KBM-7 (cell line): ENCODE measurements around the gene PPP2R5E.
"Not testable (repeated sequence)": the region's sequence is repeated elsewhere in the genome, so short reads cannot be mapped to it uniquely, and the experiment has no call there.

Experiments
- DNase-seq: peaks from one replicate; pipeline ENCODE4 v3.0.0-alpha.2; 2015
- in situ Hi-C: fragments of 300-500 bp; cut with MboI; formaldehyde crosslinking; loops from 2 replicates; pipeline ENCODE4 v1.14.3; 2020; ENCODE audit warnings: low sequenced_read_pairs, low pct_unique_long_range_greater_than_20kb, mixed read lengths

Gene PPP2R5E

DNA sequence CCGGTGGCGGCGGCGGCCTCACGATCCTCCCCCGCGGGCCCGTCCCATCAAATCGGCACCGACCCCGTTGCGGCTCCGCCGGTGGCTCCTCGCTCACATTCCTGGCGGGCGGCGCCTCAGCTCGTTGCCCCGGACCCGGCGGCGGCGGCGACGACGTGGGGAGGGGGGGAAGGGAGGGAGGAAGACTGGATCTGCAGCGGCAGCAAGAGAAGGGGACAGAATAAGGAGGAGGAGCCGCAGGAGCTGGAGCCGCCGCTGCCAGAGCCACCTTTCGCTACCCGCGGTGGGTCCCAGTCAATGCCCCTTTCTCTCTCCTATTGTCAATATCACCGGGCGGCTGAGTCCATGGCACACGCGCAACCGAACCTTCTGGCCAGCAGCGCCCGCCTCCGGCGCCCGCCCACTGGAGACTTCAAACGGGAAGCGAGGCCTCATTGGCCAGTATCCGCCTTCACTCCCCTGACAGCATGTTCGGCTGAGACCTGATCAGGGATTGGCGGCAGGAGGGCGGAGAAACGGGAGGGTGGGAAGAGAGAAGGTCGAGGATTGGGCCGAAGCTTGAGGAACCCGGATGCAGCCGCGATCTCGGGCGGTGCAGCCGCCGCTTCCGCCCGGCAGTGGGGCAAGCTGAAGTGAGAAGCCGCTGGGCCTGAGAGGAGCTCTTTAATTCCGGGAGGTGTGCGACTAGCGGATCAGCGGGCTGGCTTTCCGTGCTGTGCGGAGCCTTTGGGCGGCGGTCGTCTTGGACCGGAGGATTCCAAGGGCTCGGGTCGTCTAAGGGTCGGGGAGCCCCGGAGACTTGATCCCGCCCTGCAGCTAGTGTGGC is at the start of gene PPP2R5E:
PPP2R5E (minus strand) TSS at position 378 of the 826 bp plus-strand sequence. CDS start 3,692 bp downstream, outside the sequence.
- in situ Hi-C loops, result no loop called here
- DNase-seq, result peak; percentile 99

DNA sequence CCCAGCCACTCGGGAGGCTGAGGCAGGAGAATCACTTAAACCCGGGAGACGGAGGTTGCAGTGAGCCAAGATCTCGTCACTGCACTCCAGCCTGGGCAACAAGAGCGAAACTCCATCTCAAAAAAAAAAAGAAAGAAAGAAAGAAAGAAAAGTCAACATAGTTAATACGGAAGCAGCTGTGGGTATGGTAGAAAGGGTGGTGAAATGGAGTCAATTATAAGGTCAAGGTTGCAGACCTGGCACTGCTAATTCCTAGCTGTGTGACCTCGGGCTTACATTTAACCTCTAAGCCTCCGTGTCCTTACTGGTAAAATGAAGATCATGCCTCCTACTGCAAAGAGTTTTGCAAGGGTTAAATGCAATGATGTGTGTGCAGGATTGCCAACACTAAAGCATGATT is 39.9 kb upstream of the PPP2R5E start:
- DNase-seq, in situ Hi-C loops: not testable (repeated sequence)

- no peak for DNase-seq
- in situ Hi-C loops, result no loop called here
Measured at GRCh38 chr14:63581491-63581890, 38.3 kb upstream of the PPP2R5E start.

DNA sequence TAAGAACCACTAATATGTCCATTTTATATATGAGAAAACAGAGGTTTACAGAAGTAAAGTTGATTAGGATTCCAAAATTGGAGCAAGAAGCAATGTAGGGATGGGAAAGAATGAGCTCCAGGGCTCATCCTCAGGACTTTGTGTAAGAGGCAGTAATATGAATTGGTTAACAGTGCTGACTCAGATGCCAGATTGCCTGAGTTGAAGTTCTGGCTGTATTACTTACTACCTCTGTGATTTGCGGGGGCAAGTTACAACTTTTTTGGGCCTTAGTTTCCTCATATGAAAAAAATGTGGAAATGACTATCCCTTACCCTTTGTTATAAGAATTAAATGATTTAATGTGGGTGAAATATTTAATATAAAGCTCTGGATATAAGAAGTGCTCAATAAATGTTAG is 35.1 kb upstream of the PPP2R5E start:
- no peak for DNase-seq
- in situ Hi-C loops, result no loop called here

- no peak for DNase-seq
Measured at GRCh38 chr14:63573581-63573980, 30.4 kb upstream of the PPP2R5E start.

DNA sequence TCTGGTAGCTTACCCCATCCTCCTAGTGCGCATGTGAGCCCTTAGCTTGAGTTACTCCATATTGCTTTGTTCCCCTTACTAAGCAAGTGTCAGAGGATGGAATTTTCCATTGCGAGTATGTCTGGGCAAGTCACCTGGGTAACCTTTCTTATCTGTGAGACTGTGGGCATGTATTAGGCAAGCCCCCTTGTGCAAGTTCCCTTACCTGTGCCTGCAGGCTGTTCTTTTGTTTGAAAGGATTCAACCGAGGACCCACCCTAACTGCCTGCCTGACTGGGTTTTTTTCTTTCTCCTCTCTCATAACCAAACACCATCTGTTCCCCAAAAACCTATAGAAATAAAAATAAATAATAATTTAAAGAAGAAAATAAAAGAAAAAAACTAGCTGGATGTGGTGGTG is 22.3 kb upstream of the PPP2R5E start:
- in situ Hi-C loops, result no loop called here
- no peak for DNase-seq

More at GRCh38 chr14:63573581-63573980, 30.4 kb upstream of the PPP2R5E start:
- in situ Hi-C loops, result no loop called here

DNA sequence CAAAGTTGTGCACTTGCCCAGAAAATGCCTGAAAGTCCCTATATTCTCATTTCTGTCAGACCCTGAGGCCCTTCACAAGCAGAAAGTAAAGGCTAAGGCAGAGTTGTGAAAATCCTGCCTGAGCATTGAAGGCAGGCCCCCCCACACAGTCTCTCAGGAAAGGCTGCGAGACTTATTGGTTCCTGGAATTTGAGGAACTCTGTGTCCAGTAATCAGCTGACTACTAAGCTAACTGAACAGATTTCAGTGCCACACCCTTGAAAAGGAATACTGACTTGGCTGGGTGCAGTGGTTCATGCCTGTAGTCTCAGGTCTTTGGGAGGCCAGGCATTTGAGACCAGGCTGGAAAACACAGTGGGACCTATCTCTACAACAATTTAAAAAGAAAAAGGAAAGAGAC is 21.1 kb upstream of the PPP2R5E start:
- DNase-seq, result no peak
- in situ Hi-C loops, result no loop called here

- DNase-seq, result no peak
- in situ Hi-C loops, result no loop called here
Measured at GRCh38 chr14:63563370-63564026, 20.3 kb upstream of the PPP2R5E start.

DNA sequence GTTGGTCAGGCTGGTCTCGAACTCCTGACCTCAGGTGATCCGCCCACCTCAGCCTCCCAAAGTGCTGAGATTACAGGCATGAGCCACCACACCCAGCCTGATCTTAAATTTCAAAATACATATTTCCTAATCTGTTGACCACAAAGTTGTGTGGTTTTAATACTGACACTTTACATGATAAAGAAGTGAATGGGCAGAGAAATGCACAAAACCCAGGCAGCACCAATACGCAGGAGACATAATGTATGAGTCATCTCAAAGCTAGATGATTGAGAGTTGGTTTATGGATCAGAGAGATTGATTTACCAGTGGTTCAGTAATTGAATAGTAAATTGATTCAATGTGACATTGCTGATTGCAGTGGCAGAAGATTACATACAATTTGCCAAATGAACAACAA is 19.2 kb upstream of the PPP2R5E start:
- DNase-seq, result no peak
- in situ Hi-C loops, result no loop called here

DNA sequence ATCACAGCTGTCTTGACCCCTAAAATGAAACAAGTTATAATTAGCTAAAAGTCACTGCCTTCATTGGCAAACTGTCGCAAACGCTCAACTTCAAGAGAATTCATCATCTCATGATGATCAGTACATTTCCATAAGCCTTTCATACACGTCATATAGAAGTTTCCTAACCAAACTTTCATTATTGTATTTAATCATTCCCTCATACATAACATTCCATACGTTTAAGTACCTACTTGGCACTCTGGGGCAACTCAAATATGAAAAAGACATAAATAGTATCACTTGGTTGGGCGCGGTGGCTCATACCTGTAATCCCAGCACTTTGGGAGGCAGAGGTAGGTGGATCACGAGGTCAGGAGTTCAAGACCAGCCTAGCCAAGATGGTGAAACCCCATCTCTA is 12.4 kb upstream of the PPP2R5E start:
- no peak for DNase-seq
- in situ Hi-C loops, result no loop called here

GRCh38 chr14:63551332-63551731 is 8.2 kb upstream of the PPP2R5E start:
- DNase-seq, result no peak
- in situ Hi-C loops, result no loop called here

GRCh38 chr14:63547798-63548335 is 4.7 kb upstream of the PPP2R5E start:
- no peak for DNase-seq
- in situ Hi-C loops, result no loop called here

DNA sequence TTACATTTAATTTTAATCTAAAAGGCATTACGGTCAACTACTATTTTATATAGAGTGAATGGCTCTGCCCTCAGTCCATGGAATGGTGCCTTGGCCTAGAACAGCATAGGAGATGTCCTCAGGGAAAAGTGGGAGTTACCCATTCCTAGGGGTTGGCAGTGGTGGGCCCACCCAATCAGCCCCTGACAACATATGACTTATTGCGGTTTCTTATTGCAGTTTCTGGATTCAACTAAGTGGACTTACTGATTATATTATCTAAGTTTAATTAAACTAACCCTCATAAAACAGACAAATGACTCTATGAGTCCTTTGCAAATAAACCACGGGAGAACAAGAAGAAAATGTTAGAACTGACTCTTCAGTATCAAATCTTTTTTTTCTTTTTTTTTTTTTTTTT is 2.3 kb upstream of the PPP2R5E start:
- in situ Hi-C loops, result no loop called here
- no peak for DNase-seq

GRCh38 chr14:63544591-63545299 is 1.6 kb upstream of the PPP2R5E start:
- peak; percentile 43 for DNase-seq
- in situ Hi-C loops, result no loop called here

- no peak for DNase-seq
- in situ Hi-C loops, result no loop called here
Measured at GRCh38 chr14:63543826-63544406, 739 bp upstream of the PPP2R5E start.

- peak; percentile 24 for DNase-seq
- in situ Hi-C loops, result no loop called here
Measured at GRCh38 chr14:63542231-63542999, 762 bp downstream of the PPP2R5E start.

- in situ Hi-C loops, result no loop called here
- DNase-seq, result no peak
Measured at GRCh38 chr14:63535918-63536317, 7.3 kb downstream of the PPP2R5E start.

DNA sequence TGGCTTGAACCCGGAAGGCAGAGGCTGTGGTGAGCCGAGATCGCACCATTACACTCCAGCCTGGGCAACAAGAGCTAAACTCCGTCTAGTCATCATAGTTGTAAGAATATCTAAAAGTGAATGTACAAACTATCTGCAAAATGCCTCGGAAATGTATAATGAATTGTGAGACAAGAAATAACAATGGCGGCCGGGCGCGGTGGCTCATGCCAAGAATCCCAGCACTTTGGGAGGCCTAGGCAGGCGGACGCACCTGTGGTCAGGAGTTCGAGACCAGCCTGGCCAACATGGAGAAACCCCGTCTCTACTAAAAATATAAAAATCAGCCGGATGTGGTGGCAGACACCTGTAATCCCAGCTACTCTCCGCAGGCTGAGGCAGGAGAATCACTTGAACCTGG is 9.7 kb downstream of the PPP2R5E start:
- DNase-seq, result no peak
- in situ Hi-C loops, result no loop called here
